HG03045 (cell line): ENCODE data around the gene LSM3.

ENCODE experiments used
- ATAC-seq: cut with Tn5 transposase; IDR thresholded peaks from one replicate; pipeline ENCODE4 v1.9.1; 2021; ENCODE audit warnings: mild to moderate bottlenecking, moderate library complexity; ENCODE audit not compliant: unreplicated experiment

LSM3 gene

GRCh38 chr3:14156843-14157561, 21.6 kb upstream of the LSM3 start:
- no peak for ATAC-seq

- no peak for ATAC-seq
Observed at GRCh38 chr3:14157951-14158350, 20.7 kb upstream of the LSM3 start.

GRCh38 chr3:14158370-14158769, 20.2 kb upstream of the LSM3 start:
- no peak for ATAC-seq

GRCh38 chr3:14159426-14159825, 19.2 kb upstream of the LSM3 start:
- no peak for ATAC-seq

GRCh38 chr3:14161282-14161681, 17.3 kb upstream of the LSM3 start:
- ATAC-seq = no peak

- no peak for ATAC-seq
Observed at GRCh38 chr3:14162178-14162577, 16.4 kb upstream of the LSM3 start.

- ATAC-seq = no peak
Observed at GRCh38 chr3:14166877-14167603, 11.6 kb upstream of the LSM3 start.

GRCh38 chr3:14169435-14169834, 9.2 kb upstream of the LSM3 start:
- ATAC-seq = no peak

- no peak for ATAC-seq
Observed at GRCh38 chr3:14169871-14170270, 8.7 kb upstream of the LSM3 start.

- ATAC-seq = no peak
Observed at GRCh38 chr3:14170531-14171159, 8.0 kb upstream of the LSM3 start.

- ATAC-seq = no peak
Observed at GRCh38 chr3:14172496-14172895, 6.1 kb upstream of the LSM3 start.

- no peak for ATAC-seq
Observed at GRCh38 chr3:14174483-14174882, 4.1 kb upstream of the LSM3 start.

GRCh38 chr3:14175383-14176037, 3.1 kb upstream of the LSM3 start:
- ATAC-seq = no peak

- no peak for ATAC-seq
Observed at GRCh38 chr3:14177580-14178246, 904 bp upstream of the LSM3 start.

- ATAC-seq = no peak
Observed at GRCh38 chr3:14179114-14179465, 473 bp downstream of the LSM3 start.

GRCh38 chr3:14179795-14180194, 1.2 kb downstream of the LSM3 start:
- no peak for ATAC-seq

- no peak for ATAC-seq
Observed at GRCh38 chr3:14181253-14181652, 2.6 kb downstream of the LSM3 start.

GRCh38 chr3:14183015-14183577, 4.5 kb downstream of the LSM3 start:
- ATAC-seq = no peak

GRCh38 chr3:14186854-14187458, 8.3 kb downstream of the LSM3 start:
- no peak for ATAC-seq

- ATAC-seq = no peak
Observed at GRCh38 chr3:14188041-14188754, 9.6 kb downstream of the LSM3 start.
